Measurements from ENCODE around the gene ZNF3. TPM values are rescaled to one million over a fixed set of nuclear protein-coding genes. Genes with fewer than 3 reads are reported as not detected.

Gene ZNF3
- total and polyA plus RNA-seq, 9 of the 15 experiments (the other 6 are each of a cell fraction or from before 2014, with no cell fraction given) = 30.0 to 64.9 (median 51.5) TPM

DNA sequence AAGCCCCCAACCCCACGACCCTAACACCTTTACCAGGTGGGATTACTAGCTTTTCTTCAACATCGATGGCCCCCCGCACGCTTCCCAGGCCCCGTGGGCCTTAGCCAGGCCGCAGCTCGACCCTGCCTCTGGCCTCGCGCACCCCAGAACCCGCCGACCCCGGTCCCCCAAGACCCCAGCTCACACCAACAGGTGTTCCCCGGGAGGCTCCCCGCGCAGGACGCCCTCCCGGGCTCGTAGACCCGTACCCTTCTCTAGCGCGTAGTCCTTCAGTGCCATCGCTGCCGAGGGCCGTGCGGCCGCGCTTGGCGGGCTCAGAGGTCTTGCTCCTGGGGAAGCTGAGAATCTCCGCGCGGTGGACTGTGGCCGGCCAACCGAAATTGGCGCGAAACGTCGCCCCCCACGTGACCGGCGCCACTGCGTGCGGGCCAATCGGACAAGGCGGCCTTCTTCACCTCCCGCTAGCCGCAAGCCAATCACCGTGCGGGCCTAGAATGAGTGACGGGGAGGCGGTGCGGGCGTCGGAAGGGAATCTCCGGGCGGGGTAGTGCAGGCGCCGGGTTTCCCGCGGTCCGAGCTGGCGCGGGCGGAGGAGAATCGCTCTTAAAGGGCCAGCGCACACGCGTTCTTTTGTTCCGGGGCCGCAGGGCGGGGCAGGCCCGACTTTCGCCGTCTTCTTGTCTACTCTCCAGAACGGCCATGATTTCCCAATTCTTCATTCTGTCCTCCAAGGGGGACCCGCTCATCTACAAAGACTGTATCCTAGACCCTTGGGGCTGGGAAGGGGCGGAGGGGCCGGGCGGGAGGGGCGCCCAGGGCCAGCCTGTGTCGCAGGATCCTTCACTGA is 19.7 kb upstream of the ZNF3 start, which contains the start of the genes AP4M1 and MCM7 (continued):
- no peak for TF ChIP-seq RAD21 (CRISPR knock-in tag; conservative IDR thresholded peaks at IDR 0.05 in 1 of 2, IDR thresholded peaks at IDR 0.05 in 1 of 2)
- TF ChIP-seq ZNF23 (CRISPR knock-in tag; IDR thresholded peaks at IDR 0.05) = no peak
- TF ChIP-seq ZC3H4 (CRISPR knock-in tag; IDR thresholded peaks at IDR 0.05; ENCODE audit: borderline replicate concordance) = no peak
- no peak for TF ChIP-seq ZHX1 (conservative IDR thresholded peaks at IDR 0.05; ENCODE audit: low read length)
- TF ChIP-seq, protein P1, sequence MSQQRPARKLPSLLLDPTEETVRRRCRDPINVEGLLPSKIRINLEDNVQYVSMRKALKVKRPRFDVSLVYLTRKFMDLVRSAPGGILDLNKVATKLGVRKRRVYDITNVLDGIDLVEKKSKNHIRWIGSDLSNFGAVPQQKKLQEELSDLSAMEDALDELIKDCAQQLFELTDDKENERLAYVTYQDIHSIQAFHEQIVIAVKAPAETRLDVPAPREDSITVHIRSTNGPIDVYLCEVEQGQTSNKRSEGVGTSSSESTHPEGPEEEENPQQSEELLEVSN (IDR thresholded peaks at IDR 0.05; ENCODE audit: borderline replicate concordance in 1 of 2, extremely low read depth in 1 of 2, insufficient read depth in 1 of 2, insufficient read length in 1 of 2, low read depth in 1 of 2, low read length in 1 of 2, poor library complexity in 1 of 2, severe bottlenecking in 1 of 2) = peak; percentile 98 to 99
- TF ChIP-seq, protein P2, sequence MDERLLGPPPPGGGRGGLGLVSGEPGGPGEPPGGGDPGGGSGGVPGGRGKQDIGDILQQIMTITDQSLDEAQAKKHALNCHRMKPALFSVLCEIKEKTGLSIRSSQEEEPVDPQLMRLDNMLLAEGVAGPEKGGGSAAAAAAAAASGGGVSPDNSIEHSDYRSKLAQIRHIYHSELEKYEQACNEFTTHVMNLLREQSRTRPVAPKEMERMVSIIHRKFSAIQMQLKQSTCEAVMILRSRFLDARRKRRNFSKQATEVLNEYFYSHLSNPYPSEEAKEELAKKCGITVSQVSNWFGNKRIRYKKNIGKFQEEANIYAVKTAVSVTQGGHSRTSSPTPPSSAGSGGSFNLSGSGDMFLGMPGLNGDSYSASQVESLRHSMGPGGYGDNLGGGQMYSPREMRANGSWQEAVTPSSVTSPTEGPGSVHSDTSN (CRISPR knock-in tag; IDR thresholded peaks at IDR 0.05; ENCODE audit: low read depth) = peak; percentile 98
- TF ChIP-seq, protein P2 (tag; conservative IDR thresholded peaks at IDR 0.05; ENCODE audit: low read depth) = peak; percentile 98
- TF ChIP-seq, protein P3, sequence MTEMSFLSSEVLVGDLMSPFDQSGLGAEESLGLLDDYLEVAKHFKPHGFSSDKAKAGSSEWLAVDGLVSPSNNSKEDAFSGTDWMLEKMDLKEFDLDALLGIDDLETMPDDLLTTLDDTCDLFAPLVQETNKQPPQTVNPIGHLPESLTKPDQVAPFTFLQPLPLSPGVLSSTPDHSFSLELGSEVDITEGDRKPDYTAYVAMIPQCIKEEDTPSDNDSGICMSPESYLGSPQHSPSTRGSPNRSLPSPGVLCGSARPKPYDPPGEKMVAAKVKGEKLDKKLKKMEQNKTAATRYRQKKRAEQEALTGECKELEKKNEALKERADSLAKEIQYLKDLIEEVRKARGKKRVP (CRISPR knock-in tag; IDR thresholded peaks at IDR 0.05) = no peak
- TF ChIP-seq ZNF384 (IDR thresholded peaks at IDR 0.05; ENCODE audit: low read depth, low read length) = no peak
- TF ChIP-seq ZNF764 (CRISPR knock-in tag; IDR thresholded peaks at IDR 0.05; ENCODE audit: low read depth) = no peak
- no peak for TF ChIP-seq ZNF174 (CRISPR knock-in tag; IDR thresholded peaks at IDR 0.05)
- no peak for TF ChIP-seq ZNF133 (CRISPR knock-in tag; IDR thresholded peaks at IDR 0.05)
- TF ChIP-seq, protein P4, sequence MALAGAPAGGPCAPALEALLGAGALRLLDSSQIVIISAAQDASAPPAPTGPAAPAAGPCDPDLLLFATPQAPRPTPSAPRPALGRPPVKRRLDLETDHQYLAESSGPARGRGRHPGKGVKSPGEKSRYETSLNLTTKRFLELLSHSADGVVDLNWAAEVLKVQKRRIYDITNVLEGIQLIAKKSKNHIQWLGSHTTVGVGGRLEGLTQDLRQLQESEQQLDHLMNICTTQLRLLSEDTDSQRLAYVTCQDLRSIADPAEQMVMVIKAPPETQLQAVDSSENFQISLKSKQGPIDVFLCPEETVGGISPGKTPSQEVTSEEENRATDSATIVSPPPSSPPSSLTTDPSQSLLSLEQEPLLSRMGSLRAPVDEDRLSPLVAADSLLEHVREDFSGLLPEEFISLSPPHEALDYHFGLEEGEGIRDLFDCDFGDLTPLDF (CRISPR knock-in tag; IDR thresholded peaks at IDR 0.05) = peak; percentile 100
